Breast epithelium (tissue), 3 donors: Measurements from ENCODE around the gene GSDMA.

Experiments
- CTCF ChIP-seq, 3 donors: fragments of 450-650 bp; IDR thresholded peaks; one replicate each; pipeline ENCODE4 v1.5.1; 2016 to 2017; ENCODE audit warnings: antibody characterized with exemption in 3 of 3, mild to moderate bottlenecking in 3 of 3, moderate library complexity in 3 of 3
- POLR2A ChIP-seq: fragments of 450-650 bp; IDR thresholded peaks from one replicate; pipeline ENCODE4 v1.6.1; 2016; ENCODE audit warnings: antibody characterized with exemption, mild to moderate bottlenecking, moderate library complexity
- POLR2AphosphoS5 ChIP-seq, 3 donors: sonication (generic); formaldehyde crosslinking; IDR thresholded peaks; one replicate each; pipeline ENCODE4 v1.6.1; 2017; ENCODE audit warnings: antibody characterized with exemption in 3 of 3

- TF ChIP-seq CTCF (IDR thresholded peaks at IDR 0.05) (no peak), POLR2A (no peak), POLR2AphosphoS5 (IDR thresholded peaks at IDR 0.05) (no peak)
Observed at GRCh38 chr17:39955726-39956225, 7.0 kb upstream of the GSDMA start.
